Measurements from ENCODE around the gene NUBPL. TPM values are rescaled to one million over a fixed set of nuclear protein-coding genes. Genes with fewer than 3 reads are reported as not detected.
A peak's percentile ranks its signal among the peaks of the same experiment; 100 is the strongest.

NUBPL gene
- total and polyA plus RNA-seq, 2 donors from 2014 or later: 11.2 to 16.2 TPM

DNA sequence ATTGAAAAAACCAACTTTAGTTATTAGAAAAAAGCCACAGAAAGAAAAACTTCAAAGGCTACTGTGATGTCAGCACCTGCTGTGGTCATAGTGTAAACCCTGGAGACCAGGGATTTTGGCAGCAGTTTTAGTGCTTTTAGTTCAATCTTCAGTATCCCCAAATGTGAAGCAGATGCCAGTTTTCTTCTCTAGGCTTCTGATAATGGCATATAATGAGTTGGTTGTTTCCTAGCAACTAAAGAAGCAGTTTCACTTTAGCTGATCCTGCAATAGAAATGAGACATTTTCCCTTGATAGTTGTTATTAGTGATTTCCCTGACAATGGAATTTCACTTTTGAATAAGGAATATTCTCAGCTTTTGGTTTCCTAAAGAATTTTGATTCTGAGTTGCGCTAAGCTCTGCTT is 131.2 kb downstream of the NUBPL start:
- Histone ChIP-seq H3K9ac (ENCODE audit: low read length in 3 of 3) (no peak overlapping the region), H3K36me3 (ENCODE audit: control insufficient read depth in 2 of 3, insufficient read depth in 3 of 3, low read length in 3 of 3) (no peaks in the 10 kb centered on the region), H3K4me1 (ENCODE audit: control insufficient read depth in 2 of 3, insufficient read depth in 2 of 3, low read depth in 1 of 3, low read length in 3 of 3) (no peaks in the 10 kb centered on the region), H3K27ac (ENCODE audit: low read depth in 2 of 2, low read length in 2 of 2) (no peak overlapping the region), H3K27me3 (ENCODE audit: control insufficient read depth, insufficient read depth, low read length) (no peaks in the 10 kb centered on the region), H3K9me3 (ENCODE audit: control insufficient read depth in 2 of 3, insufficient read depth in 1 of 3, low read length in 3 of 3) (no peaks in the 10 kb centered on the region), H3K4me3 (ENCODE audit: low read length in 3 of 3) (no peak overlapping the region)
- DNase-seq: peak in 1 of 5 donors; percentile 1
- no peak for FAIRE-seq
- TF ChIP-seq, protein P1, sequence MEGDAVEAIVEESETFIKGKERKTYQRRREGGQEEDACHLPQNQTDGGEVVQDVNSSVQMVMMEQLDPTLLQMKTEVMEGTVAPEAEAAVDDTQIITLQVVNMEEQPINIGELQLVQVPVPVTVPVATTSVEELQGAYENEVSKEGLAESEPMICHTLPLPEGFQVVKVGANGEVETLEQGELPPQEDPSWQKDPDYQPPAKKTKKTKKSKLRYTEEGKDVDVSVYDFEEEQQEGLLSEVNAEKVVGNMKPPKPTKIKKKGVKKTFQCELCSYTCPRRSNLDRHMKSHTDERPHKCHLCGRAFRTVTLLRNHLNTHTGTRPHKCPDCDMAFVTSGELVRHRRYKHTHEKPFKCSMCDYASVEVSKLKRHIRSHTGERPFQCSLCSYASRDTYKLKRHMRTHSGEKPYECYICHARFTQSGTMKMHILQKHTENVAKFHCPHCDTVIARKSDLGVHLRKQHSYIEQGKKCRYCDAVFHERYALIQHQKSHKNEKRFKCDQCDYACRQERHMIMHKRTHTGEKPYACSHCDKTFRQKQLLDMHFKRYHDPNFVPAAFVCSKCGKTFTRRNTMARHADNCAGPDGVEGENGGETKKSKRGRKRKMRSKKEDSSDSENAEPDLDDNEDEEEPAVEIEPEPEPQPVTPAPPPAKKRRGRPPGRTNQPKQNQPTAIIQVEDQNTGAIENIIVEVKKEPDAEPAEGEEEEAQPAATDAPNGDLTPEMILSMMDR (IDR thresholded peaks at IDR 0.05; ENCODE audit: borderline replicate concordance, extremely low read depth, insufficient read depth): no peak
- intact Hi-C loops (cut with DNase I): no loop called here

GRCh38 chr14:31696378-31696777 is 135.2 kb downstream of the NUBPL start:
- DNase-seq (peak in 2 of 5 donors; percentile 4 to 13), FAIRE-seq (no peak)
- H3K4me3 ChIP-seq (ENCODE audit: low read length in 3 of 3): no peak overlapping the region
- no peak overlapping the region for H3K9ac ChIP-seq (ENCODE audit: low read length in 3 of 3)
- intact Hi-C loops (cut with DNase I): no loop called here
- no peak overlapping the region for H3K27ac ChIP-seq (ENCODE audit: low read depth in 2 of 2, low read length in 2 of 2)
- no peaks in the 10 kb centered on the region for H3K27me3 ChIP-seq (ENCODE audit: control insufficient read depth, insufficient read depth, low read length)
- H3K36me3 ChIP-seq (ENCODE audit: control insufficient read depth in 2 of 3, insufficient read depth in 3 of 3, low read length in 3 of 3): no peaks in the 10 kb centered on the region
- TF ChIP-seq, protein P1 (IDR thresholded peaks at IDR 0.05; ENCODE audit: borderline replicate concordance, extremely low read depth, insufficient read depth): no peak
- no peaks in the 10 kb centered on the region for H3K4me1 ChIP-seq (ENCODE audit: control insufficient read depth in 2 of 3, insufficient read depth in 2 of 3, low read depth in 1 of 3, low read length in 3 of 3)
- no peaks in the 10 kb centered on the region for H3K9me3 ChIP-seq (ENCODE audit: control insufficient read depth in 2 of 3, insufficient read depth in 1 of 3, low read length in 3 of 3)

DNA sequence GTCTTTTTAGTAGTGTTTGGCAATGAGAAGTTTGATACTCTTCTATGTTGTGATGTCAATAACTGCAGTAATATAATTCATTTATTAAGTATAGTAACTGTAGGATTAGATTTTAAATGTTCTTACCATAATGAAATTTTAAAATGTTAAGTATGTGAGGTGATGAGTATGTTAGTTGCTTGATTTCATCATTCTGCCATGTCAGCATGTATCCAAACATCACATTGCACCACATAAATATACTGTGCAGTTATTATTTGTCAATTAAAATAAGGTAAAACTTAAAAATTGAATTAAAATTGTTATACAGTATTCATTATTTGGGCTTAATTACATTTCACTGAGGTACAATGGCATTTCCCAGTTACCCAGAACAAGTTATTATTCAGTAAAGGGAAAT is 138.6 kb downstream of the NUBPL start:
- Histone ChIP-seq H3K36me3 (ENCODE audit: control insufficient read depth in 2 of 3, insufficient read depth in 3 of 3, low read length in 3 of 3) (no peaks in the 10 kb centered on the region), H3K4me3 (ENCODE audit: low read length in 3 of 3) (no peak overlapping the region), H3K27me3 (ENCODE audit: control insufficient read depth, insufficient read depth, low read length) (no peaks in the 10 kb centered on the region), H3K9me3 (ENCODE audit: control insufficient read depth in 2 of 3, insufficient read depth in 1 of 3, low read length in 3 of 3) (peaks cover 0 to 6% (median 0%) of the 10 kb centered on the region in 3 donors), H3K9ac (ENCODE audit: low read length in 3 of 3) (no peak overlapping the region), H3K27ac (ENCODE audit: low read depth in 2 of 2, low read length in 2 of 2) (no peak overlapping the region), H3K4me1 (ENCODE audit: control insufficient read depth in 2 of 3, insufficient read depth in 2 of 3, low read depth in 1 of 3, low read length in 3 of 3) (no peaks in the 10 kb centered on the region)
- TF ChIP-seq, protein P1 (IDR thresholded peaks at IDR 0.05; ENCODE audit: borderline replicate concordance, extremely low read depth, insufficient read depth): no peak
- intact Hi-C loops (cut with DNase I): no loop called here
- FAIRE-seq: peak; percentile 15
- DNase-seq: no peak

Measured in kidney (tissue), 14 donors.